T-helper 9 cell (primary cell): Measurements from ENCODE around the gene SSX7.
"Not testable (repeated sequence)": the region's sequence is repeated elsewhere in the genome, so short reads cannot be mapped to it uniquely, and the experiment has no call there.

Source experiments
- DNase-seq: peaks from one replicate; pipeline ENCODE4 v3.0.0-alpha.2; 2020
- total RNA-seq, 2 donors: gene quantifications; one replicate each; lab custom pipeline; 2026; lab: John Stamatoyannopoulos, UW

Gene SSX7, protein sequence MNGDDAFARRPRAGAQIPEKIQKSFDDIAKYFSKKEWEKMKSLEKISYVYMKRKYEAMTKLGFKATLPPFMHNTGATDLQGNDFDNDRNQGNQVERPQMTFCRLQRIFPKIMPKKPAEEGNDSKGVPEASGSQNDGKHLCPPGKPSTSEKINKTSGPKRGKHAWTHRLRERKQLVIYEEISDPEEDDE
- total RNA-seq = 0 to 0.14 reads per million in 2 donors

DNA sequence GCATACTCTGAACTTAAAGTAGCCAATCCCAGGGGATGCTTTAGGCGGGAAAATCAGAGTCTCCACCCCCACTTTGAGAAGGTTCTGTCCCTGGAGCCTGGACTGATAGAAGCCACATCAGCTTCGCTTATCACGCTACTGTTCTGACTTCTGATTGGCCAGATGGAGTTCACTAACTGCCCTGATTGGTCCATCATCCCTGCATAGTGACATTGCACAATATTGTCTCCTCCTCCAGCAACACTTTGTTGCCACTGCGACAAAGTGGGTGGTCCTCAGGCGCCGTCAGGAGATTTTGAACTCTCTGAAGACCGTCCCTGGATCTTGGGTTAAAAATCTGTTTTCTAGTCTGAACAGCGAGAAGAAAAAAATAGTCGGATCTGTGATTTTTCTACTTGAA, at the start of gene SSX7:
Gene SSX7 (minus strand): TSS at position 101 of the 400 bp plus-strand sequence. CDS start 1,428 bp downstream, outside the sequence.
- DNase-seq = not testable (repeated sequence)

DNA sequence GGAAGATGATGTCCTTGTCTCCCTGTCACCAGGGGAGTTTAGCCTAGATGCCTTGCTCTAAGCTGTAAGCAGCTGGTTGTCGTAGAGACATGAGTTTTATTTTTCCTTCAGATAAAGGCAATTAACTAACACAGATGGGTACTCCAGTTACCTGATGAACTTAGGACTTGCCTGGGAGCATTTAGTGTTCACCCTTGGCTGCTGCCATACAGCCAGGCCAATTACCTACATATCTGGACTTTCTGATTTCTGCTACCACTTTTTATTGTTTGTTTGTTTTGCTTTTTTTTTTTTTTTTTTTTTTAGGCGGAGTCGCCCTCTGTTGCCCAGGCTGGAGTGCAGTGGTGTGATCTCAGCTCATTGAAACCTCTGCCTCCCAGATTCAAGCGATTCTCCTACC, 37.3 kb upstream of the SSX7 start:
- not testable (repeated sequence) for DNase-seq

DNA sequence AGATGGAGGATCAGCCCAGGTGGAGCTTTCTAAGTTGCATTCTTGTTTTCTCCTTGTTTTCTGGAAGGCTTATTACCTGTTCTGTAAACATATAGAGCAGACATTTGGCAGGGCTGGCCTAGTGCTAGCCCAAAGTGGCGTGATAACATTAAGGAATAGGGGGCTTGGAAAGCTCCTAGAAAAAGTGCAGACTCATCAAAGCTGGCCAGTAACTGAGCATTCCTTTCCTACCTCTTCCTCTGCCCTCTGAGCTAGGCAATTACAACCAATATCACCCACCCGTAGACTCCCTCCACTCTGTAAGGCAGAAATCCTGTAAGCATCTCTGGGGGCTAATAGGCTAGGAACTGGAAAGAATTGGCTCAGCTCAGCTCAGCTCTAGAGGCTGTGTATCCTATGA, 7.5 kb upstream of the SSX7 start:
- DNase-seq = not testable (repeated sequence)

DNA sequence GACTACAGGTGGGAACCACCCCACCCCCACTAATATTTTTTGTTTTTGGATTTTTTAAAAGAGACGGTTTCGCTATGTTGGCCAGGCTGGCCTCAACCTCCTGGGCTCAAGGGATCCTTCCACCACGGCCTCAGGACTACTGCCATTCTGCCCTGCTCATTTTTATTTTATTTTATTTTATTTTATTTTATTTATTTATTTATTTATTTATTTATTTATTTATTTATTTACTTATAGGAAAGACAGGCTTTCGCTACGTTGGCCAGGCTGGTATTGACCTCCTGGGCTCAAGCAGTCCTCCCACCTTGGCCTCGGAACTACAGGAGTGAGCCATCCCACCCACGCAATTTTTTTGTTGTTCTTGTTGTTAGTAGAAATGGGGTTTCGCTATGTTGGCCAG, 775 bp upstream of the SSX7 start:
- not testable (repeated sequence) for DNase-seq

DNA sequence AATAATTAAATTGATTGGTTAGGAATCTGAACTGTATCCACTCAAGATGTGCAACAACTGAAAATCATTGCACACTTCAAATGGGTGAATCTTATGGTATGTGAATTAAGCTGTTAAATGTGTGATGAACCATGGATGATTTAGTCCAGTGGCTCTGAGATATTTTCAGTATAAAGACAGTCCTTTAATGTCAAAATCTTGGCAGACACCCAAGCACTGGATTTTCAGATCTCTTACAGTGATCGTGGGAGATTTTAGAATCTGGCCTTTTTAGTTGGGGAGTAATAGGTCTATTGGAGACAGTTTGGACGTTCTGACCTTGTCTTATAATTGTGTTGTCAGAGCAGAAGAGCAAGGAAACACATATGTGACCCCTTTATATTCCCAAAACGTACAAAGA, 4.0 kb downstream of the SSX7 start:
- DNase-seq = not testable (repeated sequence)

DNA sequence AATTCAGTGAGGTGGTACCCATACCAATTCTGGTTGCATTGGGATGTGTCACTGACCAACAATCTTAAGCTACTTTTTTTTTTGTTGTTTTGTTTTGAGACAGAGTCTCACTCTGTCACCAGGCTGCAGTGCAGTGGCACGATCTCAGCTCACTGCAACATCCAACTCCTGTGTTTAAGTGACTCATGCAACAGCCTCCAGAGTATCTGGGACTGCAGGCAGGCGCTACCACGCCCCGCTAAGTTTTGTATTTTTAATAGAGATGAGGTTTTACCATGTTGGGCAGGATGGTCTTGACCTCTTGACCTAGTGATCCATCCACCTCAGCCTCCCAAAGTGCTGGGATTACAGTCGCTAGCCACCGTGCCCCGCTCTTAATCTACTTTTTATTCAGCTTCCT, 5.7 kb downstream of the SSX7 start:
- not testable (repeated sequence) for DNase-seq

DNA sequence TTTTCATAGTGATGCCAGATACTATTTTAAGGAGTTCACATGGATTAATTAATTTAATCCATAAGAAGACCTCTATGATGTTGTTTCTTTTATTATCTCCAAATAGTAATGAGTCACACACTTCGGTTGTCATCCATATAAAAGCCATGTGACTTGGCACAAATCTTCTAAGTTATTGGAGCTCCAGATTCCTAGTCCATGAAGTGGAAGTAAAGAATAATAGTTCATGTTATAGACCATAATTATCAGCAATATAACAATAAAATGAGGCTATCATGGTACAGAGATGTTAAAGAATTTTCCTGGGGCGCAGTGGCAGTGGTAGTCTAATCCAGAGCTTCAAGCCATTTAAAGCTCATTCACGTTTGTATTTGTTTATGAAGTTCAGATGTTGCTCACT, 26.2 kb downstream of the SSX7 start:
- not testable (repeated sequence) for DNase-seq

DNA sequence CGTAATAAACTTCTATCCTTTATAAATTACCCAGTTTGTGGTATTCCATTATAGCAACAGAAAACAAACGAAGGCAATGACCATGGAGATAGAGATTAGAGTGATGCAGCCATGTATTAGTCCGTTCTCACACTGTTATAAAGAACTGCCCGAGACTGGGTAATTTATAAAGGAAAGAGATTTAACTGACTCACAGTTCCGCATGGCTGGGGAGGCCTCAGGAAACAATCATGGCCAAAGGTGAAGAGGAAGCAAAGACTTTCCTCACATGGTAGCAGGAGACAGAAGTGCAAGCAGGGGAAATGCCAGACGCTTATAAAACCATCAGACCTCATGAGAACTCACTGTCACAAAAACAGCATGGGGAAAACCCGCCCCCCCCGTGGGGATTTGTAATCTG, 34.0 kb downstream of the SSX7 start:
- not testable (repeated sequence) for DNase-seq

DNA sequence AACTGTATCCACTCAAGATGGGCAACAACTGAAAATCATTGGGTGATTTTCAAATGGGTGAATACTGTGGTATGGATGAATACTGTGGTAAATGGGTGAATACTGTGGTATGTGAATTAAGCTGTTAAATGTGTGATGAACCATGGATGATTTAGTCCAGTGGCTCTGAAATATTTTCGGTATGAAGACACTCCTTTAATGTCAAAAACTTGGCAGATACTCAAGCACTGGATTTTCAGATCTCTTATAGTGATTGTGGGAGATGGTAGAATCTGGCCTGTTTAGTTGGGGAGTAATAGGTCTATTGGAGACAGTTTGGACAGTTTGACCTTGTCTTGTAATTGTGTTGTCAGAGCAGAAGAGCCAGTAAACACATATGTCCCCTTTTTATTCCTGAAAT, 45.7 kb downstream of the SSX7 start:
- no peak for DNase-seq

DNA sequence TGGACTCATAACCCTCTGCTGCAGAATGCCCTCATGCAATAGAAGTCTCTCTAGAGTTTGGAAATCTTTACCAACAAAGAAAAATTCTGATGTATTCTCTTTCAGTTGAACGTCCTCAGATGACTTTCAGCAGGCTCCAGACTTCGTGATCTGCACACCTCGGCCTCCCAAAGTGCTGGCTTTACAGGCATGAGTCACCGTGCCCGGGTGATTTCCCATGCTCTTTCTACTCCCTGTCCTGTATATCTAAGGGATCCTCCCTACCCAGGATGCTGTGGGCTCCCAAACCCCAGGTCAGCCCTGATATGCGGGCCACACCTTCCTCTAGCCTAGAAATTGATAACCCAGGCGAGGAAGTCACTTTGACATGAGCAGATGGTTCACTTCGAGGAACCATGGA, 51.5 kb downstream of the SSX7 start:
- DNase-seq = not testable (repeated sequence)

DNA sequence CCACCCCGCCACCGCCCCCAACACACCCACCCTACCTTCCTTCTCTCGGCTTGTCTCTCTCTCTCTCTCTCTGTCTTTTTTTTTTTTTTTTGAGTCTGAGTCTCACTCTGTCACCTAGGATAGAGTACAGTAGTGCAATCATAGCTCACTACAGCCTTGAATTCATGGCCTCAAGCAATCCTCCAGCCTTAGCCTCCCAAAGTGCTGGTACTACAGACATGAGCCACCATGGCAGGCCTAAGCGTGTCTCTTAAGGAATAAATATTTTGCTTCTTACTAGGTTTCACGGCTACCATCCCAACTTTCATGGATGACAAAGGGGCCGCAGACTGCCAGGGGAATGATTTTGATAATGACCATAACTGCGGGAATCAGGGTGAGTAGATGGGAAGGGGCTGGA, 55.8 kb downstream of the SSX7 start:
- DNase-seq = no peak

DNA sequence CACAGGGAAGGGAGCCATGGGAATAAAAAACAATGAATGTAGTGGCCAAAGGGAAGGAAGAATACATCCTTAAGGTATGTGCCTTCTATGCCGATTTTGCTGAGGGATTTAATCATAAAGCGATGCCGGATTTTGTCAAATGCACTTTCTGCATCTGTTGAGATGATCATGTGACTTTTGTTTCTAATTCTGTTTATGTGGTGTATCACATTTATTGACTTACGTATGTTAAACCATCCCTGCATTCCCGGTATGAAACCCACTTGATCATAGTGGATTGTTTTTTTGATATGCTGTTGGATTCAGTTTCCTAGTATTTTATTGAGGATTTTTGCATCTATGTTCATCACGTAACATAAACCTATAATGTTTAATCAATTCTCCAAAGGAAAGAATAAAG, 60.0 kb downstream of the SSX7 start:
- no peak for DNase-seq
